ENCODE measurements around the gene WNK2. TPM values are rescaled to one million over a fixed set of nuclear protein-coding genes. Genes with fewer than 3 reads are reported as not detected.
"Not testable (repeated sequence)": the region's sequence is repeated elsewhere in the genome, so short reads cannot be mapped to it uniquely, and the experiment has no call there.

WNK2 gene
- polyA plus RNA-seq, 1 experiment: not detected

DNA sequence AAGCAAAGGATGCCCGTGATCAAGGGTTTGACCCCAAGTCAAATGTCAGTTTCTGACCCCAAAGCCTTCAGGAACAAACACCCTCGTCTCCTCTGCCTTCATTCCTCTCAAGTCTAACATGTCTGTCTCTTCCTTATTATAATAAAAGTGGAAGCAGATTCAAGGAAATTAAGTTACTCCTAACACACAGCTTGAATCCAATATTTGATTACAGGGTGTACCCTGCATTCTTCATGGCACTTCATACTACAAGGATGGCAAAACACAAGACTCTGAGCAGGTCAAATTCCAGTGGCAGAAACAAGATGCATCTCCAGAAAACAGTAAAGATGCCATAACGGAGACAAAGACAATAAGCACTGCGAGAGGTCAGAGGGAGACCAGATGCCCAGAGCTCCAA lies 148.4 kb downstream of the WNK2 start:
- TF ChIP-seq, protein P1, sequence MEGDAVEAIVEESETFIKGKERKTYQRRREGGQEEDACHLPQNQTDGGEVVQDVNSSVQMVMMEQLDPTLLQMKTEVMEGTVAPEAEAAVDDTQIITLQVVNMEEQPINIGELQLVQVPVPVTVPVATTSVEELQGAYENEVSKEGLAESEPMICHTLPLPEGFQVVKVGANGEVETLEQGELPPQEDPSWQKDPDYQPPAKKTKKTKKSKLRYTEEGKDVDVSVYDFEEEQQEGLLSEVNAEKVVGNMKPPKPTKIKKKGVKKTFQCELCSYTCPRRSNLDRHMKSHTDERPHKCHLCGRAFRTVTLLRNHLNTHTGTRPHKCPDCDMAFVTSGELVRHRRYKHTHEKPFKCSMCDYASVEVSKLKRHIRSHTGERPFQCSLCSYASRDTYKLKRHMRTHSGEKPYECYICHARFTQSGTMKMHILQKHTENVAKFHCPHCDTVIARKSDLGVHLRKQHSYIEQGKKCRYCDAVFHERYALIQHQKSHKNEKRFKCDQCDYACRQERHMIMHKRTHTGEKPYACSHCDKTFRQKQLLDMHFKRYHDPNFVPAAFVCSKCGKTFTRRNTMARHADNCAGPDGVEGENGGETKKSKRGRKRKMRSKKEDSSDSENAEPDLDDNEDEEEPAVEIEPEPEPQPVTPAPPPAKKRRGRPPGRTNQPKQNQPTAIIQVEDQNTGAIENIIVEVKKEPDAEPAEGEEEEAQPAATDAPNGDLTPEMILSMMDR (IDR thresholded peaks at IDR 0.05; ENCODE audit: insufficient read depth, low read depth, low read length): no peak
- DNase-seq (ENCODE audit: low read depth): no peak
- Histone ChIP-seq H3K36me3 (ENCODE audit: control insufficient read depth, insufficient read depth, low read length) (no peaks in the 10 kb centered on the region), H3K4me3 (ENCODE audit: low read depth, low read length) (no peak overlapping the region), H3K27me3 (ENCODE audit: control insufficient read depth, insufficient read depth, low read length) (no peaks in the 10 kb centered on the region)
- CTCF ChIA-PET: no interaction called here
- POLR2A ChIA-PET: no interaction called here

DNA sequence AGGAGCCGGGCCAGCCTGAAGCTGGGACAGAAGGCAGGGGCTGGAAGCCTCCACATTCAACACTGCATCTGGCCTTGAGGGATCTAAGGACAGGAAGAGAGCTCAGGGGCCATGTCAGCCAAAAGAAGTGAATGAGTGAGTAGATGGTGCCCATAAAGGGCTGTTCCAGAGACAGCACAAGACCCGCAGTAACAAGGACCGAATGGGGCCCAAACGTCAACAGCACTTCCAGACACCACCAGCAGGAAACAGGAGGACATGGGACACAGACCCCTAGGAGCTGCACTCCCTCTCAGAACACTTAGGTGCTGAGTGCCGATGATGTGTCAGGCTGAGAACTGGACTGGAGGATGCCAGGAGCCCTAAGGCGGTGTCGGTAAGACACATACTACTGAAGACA lies 152.8 kb downstream of the WNK2 start:
- ChIA-PET POLR2A (no interaction called here), CTCF (no interaction called here)
- no peak for DNase-seq (ENCODE audit: low read depth)
- Histone ChIP-seq H3K4me3 (ENCODE audit: low read depth, low read length) (no peak overlapping the region), H3K36me3 (ENCODE audit: control insufficient read depth, insufficient read depth, low read length) (no peaks in the 10 kb centered on the region), H3K27me3 (ENCODE audit: control insufficient read depth, insufficient read depth, low read length) (no peaks in the 10 kb centered on the region)
- TF ChIP-seq, protein P1 (IDR thresholded peaks at IDR 0.05; ENCODE audit: insufficient read depth, low read depth, low read length): no peak

DNA sequence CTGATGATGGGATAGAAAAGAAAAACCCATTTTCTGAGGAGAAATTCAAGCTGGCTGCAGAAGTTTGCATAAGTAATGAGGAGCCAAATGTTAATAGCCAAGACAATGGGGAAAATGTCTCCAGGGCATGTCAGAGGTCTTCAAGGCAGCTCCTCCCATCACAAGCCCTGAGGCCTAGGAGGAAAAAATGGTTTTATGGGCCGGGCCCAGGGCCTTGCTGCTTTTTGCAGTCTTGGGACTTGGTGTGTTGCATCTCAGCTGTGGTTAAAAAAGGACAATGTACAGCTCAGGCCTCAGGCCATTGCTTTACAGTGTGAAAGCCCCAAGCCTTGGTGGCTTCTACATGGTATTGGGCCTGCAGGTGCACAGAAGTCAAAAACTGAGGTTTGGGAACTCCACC lies 154.3 kb downstream of the WNK2 start:
- H3K4me3 ChIP-seq (ENCODE audit: low read depth, low read length); H3K27me3 ChIP-seq (ENCODE audit: control insufficient read depth, insufficient read depth, low read length); DNase-seq (ENCODE audit: low read depth); POLR2A ChIA-PET; CTCF ChIA-PET; H3K36me3 ChIP-seq (ENCODE audit: control insufficient read depth, insufficient read depth, low read length): not testable (repeated sequence)

DNA sequence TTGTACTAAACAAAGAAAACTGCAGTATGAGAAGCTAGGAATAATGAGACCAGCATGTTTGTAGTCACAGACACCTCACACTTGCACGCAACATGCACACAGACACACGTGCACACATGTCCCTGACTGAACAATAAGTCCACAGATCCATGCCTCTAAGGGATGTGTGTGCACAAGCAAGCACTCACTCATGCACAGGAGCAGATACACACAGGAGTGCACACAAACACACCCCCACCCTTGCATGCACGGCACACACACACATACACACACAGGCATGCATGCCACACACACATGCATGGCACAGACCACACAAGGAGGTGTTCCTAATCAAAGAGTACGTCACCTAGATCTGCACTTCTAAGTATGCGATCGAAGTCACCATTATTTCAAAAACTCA lies 156.2 kb downstream of the WNK2 start:
- CTCF ChIA-PET: no interaction called here
- TF ChIP-seq, protein P1 (IDR thresholded peaks at IDR 0.05; ENCODE audit: insufficient read depth, low read depth, low read length): no peak
- POLR2A ChIA-PET: no interaction called here
- Histone ChIP-seq H3K27me3 (ENCODE audit: control insufficient read depth, insufficient read depth, low read length) (peaks cover under 1% of the 10 kb centered on the region; the same call in 1 of the 2 replicates), H3K4me3 (ENCODE audit: low read depth, low read length) (no peak overlapping the region), H3K36me3 (ENCODE audit: control insufficient read depth, insufficient read depth, low read length) (no peaks in the 10 kb centered on the region)
- no peak for DNase-seq (ENCODE audit: low read depth)

DNA sequence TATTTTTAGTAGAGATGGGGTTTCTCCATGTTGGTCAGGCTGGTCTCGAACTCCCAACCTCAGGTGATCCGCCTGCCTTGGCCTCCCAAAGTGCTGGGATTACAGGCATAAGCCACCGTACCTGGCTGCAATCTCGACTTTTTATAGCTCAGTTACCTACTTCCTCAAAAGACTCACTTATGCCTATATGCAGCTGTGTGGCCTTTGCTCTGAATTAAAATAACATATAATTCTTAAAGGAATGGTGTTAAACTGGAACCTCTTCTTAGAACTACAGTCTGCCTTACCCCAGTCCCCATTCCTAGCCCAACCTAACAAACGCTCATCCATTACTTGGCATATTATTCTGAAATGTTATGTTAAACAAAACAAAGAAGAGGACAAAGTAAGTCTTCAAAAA lies 157.9 kb downstream of the WNK2 start:
- POLR2A ChIA-PET; DNase-seq (ENCODE audit: low read depth); H3K36me3 ChIP-seq (ENCODE audit: control insufficient read depth, insufficient read depth, low read length); H3K4me3 ChIP-seq (ENCODE audit: low read depth, low read length): not testable (repeated sequence)
- CTCF ChIA-PET: interaction anchor here (0.6 kb wide), 1 partner anchor 305 kb away, joined by 4 read pairs; no protein-coding TSS in a partner anchor
- peaks cover 12% of the 10 kb centered on the region for H3K27me3 ChIP-seq (ENCODE audit: control insufficient read depth, insufficient read depth, low read length)

DNA sequence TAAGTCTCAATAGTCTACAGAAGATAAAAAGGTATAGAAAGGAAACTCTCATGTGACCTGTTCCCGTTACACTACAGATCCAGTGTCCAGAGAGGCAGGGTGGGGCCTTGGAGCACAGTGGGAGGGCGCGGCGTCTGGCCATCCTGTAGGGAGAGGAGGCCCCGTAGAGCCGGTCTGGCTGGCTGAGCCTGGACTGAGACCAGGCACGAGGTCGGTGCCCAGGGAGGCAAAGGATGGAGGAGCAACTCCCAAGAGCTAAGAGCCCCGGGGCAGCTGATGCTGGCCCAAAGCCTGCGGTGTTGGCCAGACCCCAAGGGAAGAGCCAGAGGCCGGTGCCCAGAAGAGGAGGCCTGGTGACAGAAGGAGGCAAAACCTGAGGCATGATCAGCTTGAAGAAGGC lies 158.5 kb downstream of the WNK2 start:
- DNase-seq (ENCODE audit: low read depth); H3K4me3 ChIP-seq (ENCODE audit: low read depth, low read length); POLR2A ChIA-PET; H3K36me3 ChIP-seq (ENCODE audit: control insufficient read depth, insufficient read depth, low read length): not testable (repeated sequence)
- CTCF ChIA-PET: interaction anchor here (0.6 kb wide), 1 partner anchor 305 kb away, joined by 4 read pairs; no protein-coding TSS in a partner anchor
- H3K27me3 ChIP-seq (ENCODE audit: control insufficient read depth, insufficient read depth, low read length): peaks cover 12% of the 10 kb centered on the region

DNA sequence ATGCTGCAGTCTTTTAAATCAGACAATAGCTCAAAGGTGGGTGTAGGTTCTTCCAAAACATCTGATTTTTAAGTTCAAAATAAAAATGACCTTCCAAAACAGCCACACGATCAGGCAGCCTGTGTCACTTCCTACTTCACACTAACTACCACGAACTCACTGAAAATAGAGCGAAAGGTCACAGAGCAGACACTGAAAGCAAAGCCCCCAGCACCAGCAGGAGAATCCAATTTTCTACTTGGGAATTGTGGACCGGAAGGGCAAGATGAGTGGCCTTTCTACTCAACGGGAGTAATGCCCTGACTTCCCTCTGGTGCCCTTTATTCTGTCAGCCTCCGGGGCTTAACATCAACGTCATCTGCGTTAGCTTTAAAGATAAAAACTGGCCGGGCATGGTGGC lies 159.7 kb downstream of the WNK2 start:
- Histone ChIP-seq H3K4me3 (ENCODE audit: low read depth, low read length) (no peak overlapping the region), H3K27me3 (ENCODE audit: control insufficient read depth, insufficient read depth, low read length) (peaks cover 12% of the 10 kb centered on the region), H3K36me3 (ENCODE audit: control insufficient read depth, insufficient read depth, low read length) (no peaks in the 10 kb centered on the region)
- TF ChIP-seq, protein P1 (IDR thresholded peaks at IDR 0.05; ENCODE audit: insufficient read depth, low read depth, low read length): no peak
- DNase-seq (ENCODE audit: low read depth): no peak
- CTCF ChIA-PET: no interaction called here
- POLR2A ChIA-PET: no interaction called here
